AG04449 (cell line): ENCODE results near the gene LHX6.

Experiments used
- CTCF ChIA-PET: fragments of 350-600 bp; formaldehyde crosslinking; extraction: SDS; loops from one replicate; lab custom pipeline; 2021; ENCODE audit warnings: antibody characterized with exemption; lab: Yijun Ruan, JAX
- POLR2A ChIA-PET: fragments of 400-600, 350-600 bp; formaldehyde crosslinking; extraction: SDS; loops from one replicate; lab custom pipeline; 2020; ENCODE audit warnings: antibody characterized with exemption, inconsistent platforms; lab: Yijun Ruan, JAX
- DNase-seq: peaks from one replicate; pipeline ENCODE4 v3.0.0-alpha.2; 2010; ENCODE audit warnings: low read depth, low spot score
- H3K4me3 ChIP-seq: 2 replicates; pipeline ENCODE4 v1.5.1; 2011; ENCODE audit warnings: low read depth, mild to moderate bottlenecking, control low read depth, low read length
- CTCF ChIP-seq: IDR thresholded peaks from one replicate; pipeline ENCODE4 v1.5.1; 2011; ENCODE audit warnings: mild to moderate bottlenecking, moderate library complexity, low read length, control low read depth, inconsistent platforms; ENCODE audit not compliant: insufficient read depth; ENCODE audit errors: missing control alignments

The LHX6 gene

GRCh38 chr9:122218935-122219855 lies 9.6 kb downstream of the LHX6 start:
- H3K4me3 ChIP-seq, result no peak overlapping the region
- no peak for DNase-seq
- ChIA-PET CTCF (no interaction called here), POLR2A (no interaction called here)
- no peak for TF ChIP-seq CTCF

- CTCF ChIA-PET, result no interaction called here
- POLR2A ChIA-PET, result no interaction called here
- no peak for DNase-seq
- no peak for TF ChIP-seq CTCF
- no peak overlapping the region for H3K4me3 ChIP-seq
Measured at GRCh38 chr9:122218071-122218934, 10.5 kb downstream of the LHX6 start.

- ChIA-PET CTCF (no interaction called here), POLR2A (no interaction called here)
- no peak for DNase-seq
- no peak overlapping the region for H3K4me3 ChIP-seq
- TF ChIP-seq CTCF, result no peak
Measured at GRCh38 chr9:122217640-122218039, 11.1 kb downstream of the LHX6 start.

GRCh38 chr9:122216798-122217418 lies 11.8 kb downstream of the LHX6 start:
- TF ChIP-seq CTCF, result no peak
- DNase-seq, result no peak
- ChIA-PET CTCF (interaction anchor here (1.1 to 2.2 kb wide), 2 partner anchors 94 to 118 kb away, joined by 5 to 6 read pairs; no protein-coding TSS in a partner anchor), POLR2A (no interaction called here)
- H3K4me3 ChIP-seq, result no peak overlapping the region

GRCh38 chr9:122216138-122216797 lies 12.5 kb downstream of the LHX6 start:
- ChIA-PET POLR2A (no interaction called here), CTCF (interaction anchor here (1.1 to 2.2 kb wide), 2 partner anchors 93 to 117 kb away, joined by 5 to 6 read pairs; no protein-coding TSS in a partner anchor)
- H3K4me3 ChIP-seq, result no peak overlapping the region
- no peak for DNase-seq
- no peak for TF ChIP-seq CTCF
